Bronchial epithelial cell (primary cell): ENCODE measurements around the gene RNFT1. TPM values are rescaled to one million over a fixed set of nuclear protein-coding genes. Genes with fewer than 3 reads are reported as not detected.

Experiments used
- DNase-seq: peaks from one replicate; pipeline ENCODE4 v3.0.0-alpha.2; 2010; ENCODE audit warnings: low read depth
- FAIRE-seq: peaks from 2 replicates; lab custom pipeline; 2011; peaks lifted over from hg19 to GRCh38; lab: Jason Lieb, UNC
- H3K27me3 ChIP-seq: 2 replicates; pipeline ENCODE4 v1.5.1; 2011; ENCODE audit warnings: low read length; ENCODE audit not compliant: control insufficient read depth, insufficient read depth
- H3K36me3 ChIP-seq: 2 replicates; pipeline ENCODE4 v1.5.1; 2011; ENCODE audit warnings: low read length; ENCODE audit not compliant: control insufficient read depth, insufficient read depth
- H3K4me3 ChIP-seq: 2 replicates; pipeline ENCODE4 v1.5.1; 2011; ENCODE audit warnings: mild to moderate bottlenecking, low read depth, low read length, control low read depth
- total RNA-seq: library from RNA; depleted of rRNA; stranded (reverse); fragments of >200 nt; gene quantifications from 2 replicates; pipeline ENCODE4 v1.2.1, GENCODE V29; 2014
- TF ChIP-seq, protein P1 (sequence below): IDR thresholded peaks from 2 replicates; pipeline ENCODE4 v1.5.1; 2011; ENCODE audit warnings: mild to moderate bottlenecking, moderate library complexity, low read length, control low read depth, inconsistent platforms; ENCODE audit not compliant: insufficient read depth, severe bottlenecking

Gene RNFT1
- total RNA-seq, 1 donor from 2014 or later, result 8.4 TPM

DNA sequence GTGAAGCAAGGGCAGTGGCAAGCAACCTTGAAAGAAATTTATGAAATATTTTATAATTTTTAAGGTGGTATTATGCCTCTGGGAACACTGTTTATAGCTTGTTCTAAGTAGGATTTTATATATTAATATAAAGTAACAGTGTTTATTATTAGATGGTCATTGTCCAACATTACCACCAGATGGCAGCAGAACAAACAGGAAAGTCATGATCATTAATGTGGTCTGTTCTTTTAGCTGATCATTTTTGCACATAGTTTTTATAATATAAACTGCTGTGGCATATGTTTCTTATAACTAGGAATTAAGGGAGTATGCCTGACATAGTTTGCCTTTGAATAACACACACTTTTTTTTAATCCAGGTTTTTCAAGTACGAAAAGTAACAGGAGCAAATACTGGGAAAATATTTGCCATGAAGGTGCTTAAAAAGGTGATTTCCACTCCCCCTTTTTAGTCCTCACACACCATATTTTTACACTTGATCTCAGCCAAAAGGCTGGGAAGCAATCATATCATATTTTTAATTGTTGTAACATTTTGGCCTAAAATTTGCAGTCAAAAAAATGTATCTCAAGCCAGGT, 50.2 kb downstream of the RNFT1 start:
- Histone ChIP-seq H3K36me3 (peaks cover 10% of the 10 kb centered on the region), H3K4me3 (no peak overlapping the region), H3K27me3 (no peaks in the 10 kb centered on the region)
- TF ChIP-seq, protein P1, sequence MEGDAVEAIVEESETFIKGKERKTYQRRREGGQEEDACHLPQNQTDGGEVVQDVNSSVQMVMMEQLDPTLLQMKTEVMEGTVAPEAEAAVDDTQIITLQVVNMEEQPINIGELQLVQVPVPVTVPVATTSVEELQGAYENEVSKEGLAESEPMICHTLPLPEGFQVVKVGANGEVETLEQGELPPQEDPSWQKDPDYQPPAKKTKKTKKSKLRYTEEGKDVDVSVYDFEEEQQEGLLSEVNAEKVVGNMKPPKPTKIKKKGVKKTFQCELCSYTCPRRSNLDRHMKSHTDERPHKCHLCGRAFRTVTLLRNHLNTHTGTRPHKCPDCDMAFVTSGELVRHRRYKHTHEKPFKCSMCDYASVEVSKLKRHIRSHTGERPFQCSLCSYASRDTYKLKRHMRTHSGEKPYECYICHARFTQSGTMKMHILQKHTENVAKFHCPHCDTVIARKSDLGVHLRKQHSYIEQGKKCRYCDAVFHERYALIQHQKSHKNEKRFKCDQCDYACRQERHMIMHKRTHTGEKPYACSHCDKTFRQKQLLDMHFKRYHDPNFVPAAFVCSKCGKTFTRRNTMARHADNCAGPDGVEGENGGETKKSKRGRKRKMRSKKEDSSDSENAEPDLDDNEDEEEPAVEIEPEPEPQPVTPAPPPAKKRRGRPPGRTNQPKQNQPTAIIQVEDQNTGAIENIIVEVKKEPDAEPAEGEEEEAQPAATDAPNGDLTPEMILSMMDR, result peak; percentile 37
- peak; percentile 43 for DNase-seq
- no peak for FAIRE-seq

DNA sequence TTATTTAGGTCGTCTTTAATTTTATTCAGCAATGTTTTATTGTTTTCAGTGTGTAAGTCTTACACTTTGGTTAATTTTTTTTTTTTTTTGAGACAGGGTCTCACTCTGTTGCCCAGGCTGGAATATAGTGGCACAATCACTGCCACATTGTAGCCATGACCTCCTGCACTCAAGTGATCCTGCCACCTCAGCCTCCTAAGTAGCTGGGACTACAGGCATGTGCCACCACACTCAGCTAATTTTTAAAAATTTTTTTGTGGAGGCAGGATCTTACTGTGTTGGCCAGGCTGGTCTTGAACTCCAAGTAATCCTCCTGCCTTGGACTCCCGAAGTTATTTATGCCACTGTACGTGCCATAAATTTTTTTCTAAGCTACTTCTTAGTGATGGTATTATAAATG, 57.1 kb downstream of the RNFT1 start:
- FAIRE-seq (no peak), DNase-seq (no peak)
- Histone ChIP-seq H3K27me3 (no peaks in the 10 kb centered on the region), H3K4me3 (no peak overlapping the region), H3K36me3 (no peaks in the 10 kb centered on the region)
- TF ChIP-seq, protein P1, result no peak

DNA sequence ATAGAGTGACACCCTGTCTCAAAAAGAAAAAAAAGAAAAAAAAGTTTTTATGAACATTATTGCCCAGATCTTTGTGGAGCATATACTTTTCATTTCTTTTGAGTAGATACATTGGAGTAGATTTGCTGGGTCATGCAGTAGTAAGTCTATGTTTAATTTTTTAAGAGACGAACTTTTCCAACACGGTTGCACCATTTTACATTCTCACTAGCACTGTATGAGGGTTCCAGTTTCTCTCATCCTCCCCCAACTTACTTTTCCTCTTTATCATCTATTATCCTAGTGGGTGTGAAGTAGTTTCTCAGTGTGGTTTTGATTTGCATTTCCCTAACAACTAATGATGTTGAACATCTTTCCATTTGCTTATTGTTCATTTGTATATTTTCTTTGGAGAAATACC, 61.1 kb downstream of the RNFT1 start:
- TF ChIP-seq, protein P1, result no peak
- no peaks in the 10 kb centered on the region for H3K36me3 ChIP-seq
- FAIRE-seq (no peak), DNase-seq (no peak)
- H3K4me3 ChIP-seq, result no peak overlapping the region
- H3K27me3 ChIP-seq, result no peaks in the 10 kb centered on the region

Other genes with a start within 250 kb of the RNFT1 start
- gene TUBD1, start 71.8 kb downstream of the RNFT1 start, total RNA-seq, result 7.6 TPM in 2 replicates
- gene RPS6KB1, start 71.6 kb downstream of the RNFT1 start, total RNA-seq, result 37.1 and 39.0 TPM in 2 replicates
- 11.1 and 14.2 TPM in 2 replicates for gene HEATR6, start 114.2 kb upstream of the RNFT1 start, total RNA-seq
- gene CA4, start 185.2 kb upstream of the RNFT1 start, total RNA-seq, result not detected in 2 replicates